Endothelial cell (in vitro differentiated cells): ENCODE results near the gene CASZ1. TPM values are rescaled to one million over a fixed set of nuclear protein-coding genes. Genes with fewer than 3 reads are reported as not detected.

ENCODE experiments used
- DNase-seq: peaks from one replicate; pipeline ENCODE4 v3.0.0; 2021; ENCODE audit warnings: low spot score
- H3K27ac Mint-ChIP-seq: one replicate; pipeline ENCODE4 v1.8.0; 2021; ENCODE audit warnings: mixed read lengths, inconsistent platforms; ENCODE audit not compliant: unreplicated experiment
- H3K27me3 Mint-ChIP-seq: one replicate; pipeline ENCODE4 v1.8.0; 2021; ENCODE audit warnings: mild to moderate bottlenecking, moderate library complexity, mixed read lengths, inconsistent platforms; ENCODE audit not compliant: unreplicated experiment
- H3K36me3 Mint-ChIP-seq: one replicate; pipeline ENCODE4 v1.8.0; 2021; ENCODE audit warnings: mild to moderate bottlenecking, low read depth, mixed read lengths, inconsistent platforms; ENCODE audit not compliant: unreplicated experiment
- H3K4me1 Mint-ChIP-seq: one replicate; pipeline ENCODE4 v1.8.0; 2021; ENCODE audit warnings: mild to moderate bottlenecking, mixed read lengths, inconsistent platforms; ENCODE audit not compliant: unreplicated experiment
- H3K4me3 Mint-ChIP-seq: one replicate; pipeline ENCODE4 v1.8.0; 2021; ENCODE audit warnings: mild to moderate bottlenecking, mixed read lengths, inconsistent platforms; ENCODE audit not compliant: unreplicated experiment
- H3K9me3 Mint-ChIP-seq: one replicate; pipeline ENCODE4 v1.8.0; 2021; ENCODE audit warnings: mixed read lengths, inconsistent platforms; ENCODE audit not compliant: unreplicated experiment
- CTCF ChIP-seq: fragments of 200-600 bp; sonication (generic); IDR thresholded peaks from one replicate; pipeline ENCODE4 v1.5.0; 2021; ENCODE audit warnings: antibody characterized with exemption; ENCODE audit not compliant: unreplicated experiment
- total RNA-seq: library from RNA; stranded (reverse); fragmentation: NEBNext Ultra II Directional; extraction: Animal tissue kit (Norgen Biotek cat#: 25700); gene quantifications from one replicate; pipeline ENCODE4 v1.2.1, GENCODE V29; 2021; ENCODE audit not compliant: unreplicated experiment

Gene CASZ1
- total RNA-seq, 1 donor from 2014 or later = 6.3 TPM

GRCh38 chr1:10778640-10779039 lies 17.8 kb downstream of the CASZ1 start:
- Mint-ChIP-seq H3K27ac (no peak overlapping the region), H3K4me1 (no peaks in the 10 kb centered on the region), H3K4me3 (no peak overlapping the region), H3K27me3 (no peaks in the 10 kb centered on the region), H3K36me3 (no peaks in the 10 kb centered on the region), H3K9me3 (no peaks in the 10 kb centered on the region)
- no peak for TF ChIP-seq CTCF
- DNase-seq = no peak

- no peaks in the 10 kb centered on the region for H3K27me3 Mint-ChIP-seq
- no peak overlapping the region for H3K27ac Mint-ChIP-seq
- no peak for DNase-seq
- no peak overlapping the region for H3K4me3 Mint-ChIP-seq
- no peak for TF ChIP-seq CTCF
- H3K36me3 Mint-ChIP-seq = no peaks in the 10 kb centered on the region
- no peaks in the 10 kb centered on the region for H3K4me1 Mint-ChIP-seq
- no peaks in the 10 kb centered on the region for H3K9me3 Mint-ChIP-seq
Measured at GRCh38 chr1:10777749-10778574, 18.5 kb downstream of the CASZ1 start.

- TF ChIP-seq CTCF = no peak
Measured at GRCh38 chr1:10776190-10776905, 20.1 kb downstream of the CASZ1 start.

GRCh38 chr1:10775763-10776162 lies 20.7 kb downstream of the CASZ1 start:
- Mint-ChIP-seq H3K9me3 (no peaks in the 10 kb centered on the region), H3K4me3 (no peak overlapping the region), H3K4me1 (no peaks in the 10 kb centered on the region), H3K36me3 (no peaks in the 10 kb centered on the region), H3K27ac (no peak overlapping the region), H3K27me3 (no peaks in the 10 kb centered on the region)
- TF ChIP-seq CTCF = no peak
- no peak for DNase-seq

More at GRCh38 chr1:10776190-10776905, 20.1 kb downstream of the CASZ1 start:
- H3K27me3 Mint-ChIP-seq = no peaks in the 10 kb centered on the region
- H3K4me3 Mint-ChIP-seq = no peak overlapping the region
- H3K4me1 Mint-ChIP-seq = no peaks in the 10 kb centered on the region
- no peak overlapping the region for H3K27ac Mint-ChIP-seq
- DNase-seq = no peak
- no peaks in the 10 kb centered on the region for H3K36me3 Mint-ChIP-seq
- no peaks in the 10 kb centered on the region for H3K9me3 Mint-ChIP-seq
